Suprapubic skin (tissue), 4 donors: ENCODE data around the gene MYO10. TPM values are rescaled to one million over a fixed set of nuclear protein-coding genes. Genes with fewer than 3 reads are reported as not detected.
A peak's percentile ranks its signal among the peaks of the same experiment; 100 is the strongest.

Source experiments
- DNase-seq, 2 donors: peaks; one replicate each; pipeline ENCODE4 v3.0.0-alpha.2; 2019; ENCODE audit warnings: low spot score in 2 of 2
- H3K27ac ChIP-seq: fragments of 200-600 bp; sonication (generic); one replicate; pipeline ENCODE4 v1.5.1; 2019
- H3K27me3 ChIP-seq: fragments of 200-600 bp; sonication (generic); one replicate; pipeline ENCODE4 v1.5.1; 2019
- H3K36me3 ChIP-seq: fragments of 200-600 bp; sonication (generic); one replicate; pipeline ENCODE4 v1.5.1; 2019
- H3K4me1 ChIP-seq: fragments of 200-600 bp; sonication (generic); one replicate; pipeline ENCODE4 v1.5.1; 2019
- H3K4me3 ChIP-seq: fragments of 200-600 bp; sonication (generic); one replicate; pipeline ENCODE4 v1.5.1; 2019; ENCODE audit warnings: mild to moderate bottlenecking
- H3K9me3 ChIP-seq: fragments of 200-600 bp; sonication (generic); one replicate; pipeline ENCODE4 v1.5.1; 2019
- EP300 ChIP-seq: sonication (generic); formaldehyde crosslinking; IDR thresholded peaks from one replicate; pipeline ENCODE4 v1.6.1; 2017; ENCODE audit warnings: antibody characterized with exemption
- POLR2A ChIP-seq, 2 donors: fragments of 450-650 bp; IDR thresholded peaks; one replicate each; pipeline ENCODE4 v1.6.1; 2017; ENCODE audit warnings: antibody characterized with exemption in 2 of 2, mild to moderate bottlenecking in 2 of 2, moderate library complexity in 2 of 2
- POLR2AphosphoS5 ChIP-seq, 3 donors: sonication (generic); formaldehyde crosslinking; IDR thresholded peaks; one replicate each; pipeline ENCODE4 v1.6.1; 2017; ENCODE audit warnings: antibody characterized with exemption in 3 of 3
- whole genome bisulfite sequencing: methylation state at CpG from one replicate; pipeline ENCODE4 v1.1.5; 2018; 5-methylcytosine and 5-hydroxymethylcytosine counted together
- total RNA-seq, 4 donors: library from RNA; depleted of rRNA; stranded (reverse); fragments of >200 nt; gene quantifications; one replicate each; pipeline ENCODE4 v1.1.0, GENCODE V29; 2016
- TF ChIP-seq, protein P1 (sequence below), 2 donors: fragments of 200-600 bp in 1 of 2; fragments of 450-650 bp in 1 of 2; sonication (generic) in 1 of 2; IDR thresholded peaks; one replicate each; pipeline ENCODE4 v1.5.1; 2016 to 2019; ENCODE audit warnings: antibody characterized with exemption in 2 of 2, mild to moderate bottlenecking in 1 of 2, moderate library complexity in 1 of 2

The MYO10 gene
- total RNA-seq, 4 donors from 2014 or later: 37.7 to 109 (median 64.6) TPM

GRCh38 chr5:16819522-16820167, 116.4 kb downstream of the MYO10 start:
- Histone ChIP-seq H3K36me3 (no peaks in the 10 kb centered on the region), H3K4me3 (no peak overlapping the region), H3K4me1 (peaks cover 16% of the 10 kb centered on the region), H3K9me3 (no peaks in the 10 kb centered on the region), H3K27ac (peak overlapping the region; percentile 24), H3K27me3 (no peaks in the 10 kb centered on the region)
- no peak for TF ChIP-seq EP300
- TF ChIP-seq, protein P1, sequence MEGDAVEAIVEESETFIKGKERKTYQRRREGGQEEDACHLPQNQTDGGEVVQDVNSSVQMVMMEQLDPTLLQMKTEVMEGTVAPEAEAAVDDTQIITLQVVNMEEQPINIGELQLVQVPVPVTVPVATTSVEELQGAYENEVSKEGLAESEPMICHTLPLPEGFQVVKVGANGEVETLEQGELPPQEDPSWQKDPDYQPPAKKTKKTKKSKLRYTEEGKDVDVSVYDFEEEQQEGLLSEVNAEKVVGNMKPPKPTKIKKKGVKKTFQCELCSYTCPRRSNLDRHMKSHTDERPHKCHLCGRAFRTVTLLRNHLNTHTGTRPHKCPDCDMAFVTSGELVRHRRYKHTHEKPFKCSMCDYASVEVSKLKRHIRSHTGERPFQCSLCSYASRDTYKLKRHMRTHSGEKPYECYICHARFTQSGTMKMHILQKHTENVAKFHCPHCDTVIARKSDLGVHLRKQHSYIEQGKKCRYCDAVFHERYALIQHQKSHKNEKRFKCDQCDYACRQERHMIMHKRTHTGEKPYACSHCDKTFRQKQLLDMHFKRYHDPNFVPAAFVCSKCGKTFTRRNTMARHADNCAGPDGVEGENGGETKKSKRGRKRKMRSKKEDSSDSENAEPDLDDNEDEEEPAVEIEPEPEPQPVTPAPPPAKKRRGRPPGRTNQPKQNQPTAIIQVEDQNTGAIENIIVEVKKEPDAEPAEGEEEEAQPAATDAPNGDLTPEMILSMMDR (IDR thresholded peaks at IDR 0.05): no peak
- no peak for TF ChIP-seq POLR2A (IDR thresholded peaks at IDR 0.05)
- no peak for TF ChIP-seq POLR2AphosphoS5 (IDR thresholded peaks at IDR 0.05)
- no peak for DNase-seq
- WGBS: 65% methylated on average over 4 of the region's 4 CpGs

DNA sequence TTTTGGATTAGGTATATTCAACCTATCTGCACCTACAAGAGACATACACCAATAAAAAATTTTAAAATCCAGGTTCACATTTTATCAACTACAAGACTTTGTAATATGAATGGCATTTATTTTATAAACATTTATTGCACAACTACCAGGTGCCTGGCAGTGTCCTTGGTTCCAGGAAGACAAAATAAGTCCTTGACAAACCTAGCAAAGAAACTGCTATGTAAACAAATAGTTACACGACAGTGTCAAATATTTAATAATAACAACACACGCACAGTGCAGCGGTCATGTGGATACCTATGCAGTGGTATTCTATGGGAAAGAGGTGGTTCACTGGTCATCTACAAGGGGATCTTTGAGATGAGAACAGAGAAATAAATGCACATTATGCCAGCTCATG, 120.7 kb downstream of the MYO10 start:
- WGBS: 63% methylated on average over 3 of the region's 3 CpGs
- no peaks in the 10 kb centered on the region for H3K36me3 ChIP-seq
- H3K4me3 ChIP-seq: no peak overlapping the region
- no peaks in the 10 kb centered on the region for H3K27me3 ChIP-seq
- no peak for DNase-seq
- no peak overlapping the region for H3K27ac ChIP-seq
- TF ChIP-seq POLR2AphosphoS5 (IDR thresholded peaks at IDR 0.05) (no peak), EP300 (no peak), POLR2A (IDR thresholded peaks at IDR 0.05) (no peak)
- TF ChIP-seq, protein P1 (IDR thresholded peaks at IDR 0.05): no peak
- peaks cover 15% of the 10 kb centered on the region for H3K4me1 ChIP-seq
- H3K9me3 ChIP-seq: no peaks in the 10 kb centered on the region

- no peak for TF ChIP-seq POLR2AphosphoS5 (IDR thresholded peaks at IDR 0.05)
- TF ChIP-seq, protein P1 (IDR thresholded peaks at IDR 0.05): no peak
- TF ChIP-seq POLR2A (IDR thresholded peaks at IDR 0.05): no peak
- no peak for TF ChIP-seq EP300
- Histone ChIP-seq H3K4me3 (no peak overlapping the region), H3K36me3 (no peaks in the 10 kb centered on the region), H3K27me3 (no peaks in the 10 kb centered on the region), H3K27ac (no peak overlapping the region), H3K4me1 (peaks cover 17% of the 10 kb centered on the region), H3K9me3 (no peaks in the 10 kb centered on the region)
- no peak for DNase-seq
- 81% methylated on average over 4 of the region's 4 CpGs for WGBS
These were observed 123.2 kb downstream of the MYO10 start for GRCh38 chr5:16812911-16813310.

DNA sequence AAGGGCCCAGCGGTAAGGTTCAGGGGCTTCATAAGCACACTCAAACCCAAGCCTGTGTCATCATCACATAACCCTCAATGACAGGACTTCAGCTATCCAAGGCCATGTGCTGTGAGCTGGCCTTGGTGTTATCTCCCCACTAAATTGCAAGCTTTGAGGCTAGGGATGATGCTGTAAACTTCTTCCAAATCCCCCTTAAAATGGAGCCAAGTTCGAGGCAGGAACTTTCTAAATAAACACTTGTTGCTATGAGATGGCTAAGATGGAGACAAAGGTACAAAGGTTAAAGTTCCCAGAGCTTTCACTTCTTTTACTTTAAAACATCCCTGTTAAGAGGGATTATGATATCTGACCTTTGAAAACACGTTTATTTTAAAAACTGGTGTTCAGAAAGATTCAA, 123.6 kb downstream of the MYO10 start:
- DNase-seq: no peak
- Histone ChIP-seq H3K36me3 (no peaks in the 10 kb centered on the region), H3K27ac (no peak overlapping the region), H3K4me3 (no peak overlapping the region), H3K4me1 (peaks cover 19% of the 10 kb centered on the region), H3K27me3 (no peaks in the 10 kb centered on the region), H3K9me3 (no peaks in the 10 kb centered on the region)
- 76% methylated on average over 2 of the region's 3 CpGs for WGBS
- TF ChIP-seq POLR2A (IDR thresholded peaks at IDR 0.05) (no peak), POLR2AphosphoS5 (IDR thresholded peaks at IDR 0.05) (no peak), EP300 (no peak)
- TF ChIP-seq, protein P1 (IDR thresholded peaks at IDR 0.05): no peak

- Histone ChIP-seq H3K9me3 (no peaks in the 10 kb centered on the region), H3K36me3 (no peaks in the 10 kb centered on the region), H3K27ac (peak overlapping the region; percentile 36), H3K27me3 (no peaks in the 10 kb centered on the region), H3K4me3 (no peak overlapping the region), H3K4me1 (peaks cover 19% of the 10 kb centered on the region)
- TF ChIP-seq EP300: no peak
- WGBS: 78% methylated on average over 9 of the region's 9 CpGs
- DNase-seq: no peak
These were observed 125.8 kb downstream of the MYO10 start for GRCh38 chr5:16810208-16810854.
